ENCODE results near the gene ZFP90.

DNA sequence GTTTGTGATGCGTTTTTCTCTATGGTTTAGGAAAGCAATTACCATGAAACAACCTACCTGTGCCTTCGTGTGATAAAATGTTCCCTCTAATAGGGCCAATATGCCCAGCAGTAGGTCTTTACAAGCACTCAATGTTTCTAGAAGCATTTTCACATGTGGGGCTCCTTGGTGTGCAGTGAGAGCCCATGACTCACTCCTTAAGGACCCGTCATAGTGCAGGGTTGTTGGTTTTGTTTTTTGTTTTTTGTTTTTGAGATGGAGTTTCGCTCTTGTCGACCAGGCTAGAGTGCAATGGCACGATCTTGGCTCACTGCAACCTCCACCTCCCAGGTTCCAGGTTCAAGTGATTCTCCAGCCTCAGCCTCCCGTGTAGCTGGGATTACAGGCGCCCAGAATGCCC lies 31.1 kb upstream of the ZFP90 start:
- no peak for TF ChIP-seq POLR2A (IDR thresholded peaks at IDR 0.05)
- TF ChIP-seq, protein P1, sequence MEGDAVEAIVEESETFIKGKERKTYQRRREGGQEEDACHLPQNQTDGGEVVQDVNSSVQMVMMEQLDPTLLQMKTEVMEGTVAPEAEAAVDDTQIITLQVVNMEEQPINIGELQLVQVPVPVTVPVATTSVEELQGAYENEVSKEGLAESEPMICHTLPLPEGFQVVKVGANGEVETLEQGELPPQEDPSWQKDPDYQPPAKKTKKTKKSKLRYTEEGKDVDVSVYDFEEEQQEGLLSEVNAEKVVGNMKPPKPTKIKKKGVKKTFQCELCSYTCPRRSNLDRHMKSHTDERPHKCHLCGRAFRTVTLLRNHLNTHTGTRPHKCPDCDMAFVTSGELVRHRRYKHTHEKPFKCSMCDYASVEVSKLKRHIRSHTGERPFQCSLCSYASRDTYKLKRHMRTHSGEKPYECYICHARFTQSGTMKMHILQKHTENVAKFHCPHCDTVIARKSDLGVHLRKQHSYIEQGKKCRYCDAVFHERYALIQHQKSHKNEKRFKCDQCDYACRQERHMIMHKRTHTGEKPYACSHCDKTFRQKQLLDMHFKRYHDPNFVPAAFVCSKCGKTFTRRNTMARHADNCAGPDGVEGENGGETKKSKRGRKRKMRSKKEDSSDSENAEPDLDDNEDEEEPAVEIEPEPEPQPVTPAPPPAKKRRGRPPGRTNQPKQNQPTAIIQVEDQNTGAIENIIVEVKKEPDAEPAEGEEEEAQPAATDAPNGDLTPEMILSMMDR (IDR thresholded peaks at IDR 0.05), result no peak
